Loucy (cell line): Measurements from ENCODE around the gene EFNA5.

Experiments used
- H2AFZ ChIP-seq: fragments of 200-600 bp; sonication (generic); 2 replicates; pipeline ENCODE4 v1.6.0; 2016; ENCODE audit warnings: antibody characterized with exemption, mild to moderate bottlenecking, low read length, moderate library complexity
- H3F3A ChIP-seq: fragments of 200-600 bp; 2 replicates; pipeline ENCODE4 v1.6.0; 2016; ENCODE audit warnings: antibody characterized with exemption, low read depth, mild to moderate bottlenecking
- H3K27me3 ChIP-seq: fragments of 200-600 bp; sonication (generic); 2 replicates; pipeline ENCODE4 v1.6.1; 2014; ENCODE audit warnings: low read length, mild to moderate bottlenecking; ENCODE audit not compliant: insufficient read depth, poor library complexity, severe bottlenecking
- H3K36me3 ChIP-seq: fragments of 200-600 bp; sonication (generic); 2 replicates; pipeline ENCODE4 v1.6.1; 2016; ENCODE audit warnings: low read length; ENCODE audit not compliant: insufficient read depth
- H3K4me1 ChIP-seq: fragments of 200-600 bp; sonication (generic); 2 replicates; pipeline ENCODE4 v1.5.1; 2014; ENCODE audit warnings: low read length, mild to moderate bottlenecking; ENCODE audit not compliant: insufficient read depth, poor library complexity, severe bottlenecking
- H3K4me2 ChIP-seq: fragments of 200-600 bp; sonication (generic); 2 replicates; pipeline ENCODE4 v1.6.0; 2014; ENCODE audit warnings: antibody characterized with exemption, low read length, low read depth, mild to moderate bottlenecking; ENCODE audit not compliant: poor library complexity, severe bottlenecking
- H3K4me3 ChIP-seq: fragments of 200-600 bp; sonication (generic); 2 replicates; pipeline ENCODE4 v1.5.1; 2014; ENCODE audit warnings: low read length, mild to moderate bottlenecking, mixed read lengths; ENCODE audit not compliant: poor library complexity, severe bottlenecking
- H3K79me2 ChIP-seq: fragments of 200-600 bp; sonication (generic); 2 replicates; pipeline ENCODE4 v1.6.1; 2014; ENCODE audit warnings: low read length; ENCODE audit not compliant: insufficient read depth
- H3K9ac ChIP-seq: fragments of 200-600 bp; sonication (generic); 2 replicates; pipeline ENCODE4 v1.6.0; 2014; ENCODE audit warnings: mild to moderate bottlenecking, low read depth, low read length, moderate library complexity; ENCODE audit not compliant: poor library complexity, severe bottlenecking
- H3K9me2 ChIP-seq: fragments of 200-600 bp; sonication (generic); replicated peaks from 2 replicates; pipeline ENCODE4 v1.6.1; 2016; ENCODE audit warnings: low read depth, low read length, mixed read lengths
- H3K9me3 ChIP-seq: fragments of 200-600 bp; sonication (generic); 2 replicates; pipeline ENCODE4 v1.6.1; 2014; ENCODE audit warnings: mild to moderate bottlenecking, antibody characterized with exemption, low read length, low read depth; ENCODE audit not compliant: insufficient read depth
- H4K20me1 ChIP-seq: fragments of 200-600 bp; sonication (generic); 2 replicates; pipeline ENCODE4 v1.6.0; 2014; ENCODE audit warnings: antibody characterized with exemption, low read length, mild to moderate bottlenecking; ENCODE audit not compliant: insufficient read depth, poor library complexity, severe bottlenecking
- EZH2phosphoT487 ChIP-seq: fragments of 200-600 bp; IDR thresholded peaks from 2 replicates; pipeline ENCODE4 v1.6.1; 2018; ENCODE audit warnings: antibody characterized with exemption, mild to moderate bottlenecking, moderate library complexity, borderline replicate concordance
- TF ChIP-seq, protein P1 (sequence below): fragments of 200-600 bp; sonication (generic); conservative IDR thresholded peaks from 2 replicates; pipeline ENCODE4 v1.5.1; 2014; ENCODE audit warnings: mild to moderate bottlenecking, antibody characterized with exemption, low read length

The EFNA5 gene

DNA sequence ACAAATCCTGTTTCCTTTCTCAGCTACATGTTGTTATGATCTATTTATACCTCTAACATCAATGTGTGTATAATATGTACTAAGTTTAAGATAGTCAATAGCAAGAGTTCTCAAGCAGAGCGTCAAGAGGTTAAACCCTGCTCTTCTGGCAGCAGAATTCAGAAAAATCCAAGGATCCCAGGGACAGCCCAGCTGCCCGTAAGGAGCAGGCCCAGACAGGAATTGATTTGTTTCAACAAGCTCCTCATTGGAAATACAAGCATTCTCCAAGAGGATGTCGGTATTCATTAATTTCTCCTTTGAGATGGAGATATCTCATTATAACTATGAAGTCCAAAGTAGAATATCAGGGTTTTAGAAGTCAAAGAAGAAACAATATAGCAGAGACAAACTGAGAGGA is 14.9 kb downstream of the EFNA5 start:
- Histone ChIP-seq H3K79me2 (no peaks in the 10 kb centered on the region), H3K4me2 (no peak overlapping the region)
- TF ChIP-seq, protein P1, sequence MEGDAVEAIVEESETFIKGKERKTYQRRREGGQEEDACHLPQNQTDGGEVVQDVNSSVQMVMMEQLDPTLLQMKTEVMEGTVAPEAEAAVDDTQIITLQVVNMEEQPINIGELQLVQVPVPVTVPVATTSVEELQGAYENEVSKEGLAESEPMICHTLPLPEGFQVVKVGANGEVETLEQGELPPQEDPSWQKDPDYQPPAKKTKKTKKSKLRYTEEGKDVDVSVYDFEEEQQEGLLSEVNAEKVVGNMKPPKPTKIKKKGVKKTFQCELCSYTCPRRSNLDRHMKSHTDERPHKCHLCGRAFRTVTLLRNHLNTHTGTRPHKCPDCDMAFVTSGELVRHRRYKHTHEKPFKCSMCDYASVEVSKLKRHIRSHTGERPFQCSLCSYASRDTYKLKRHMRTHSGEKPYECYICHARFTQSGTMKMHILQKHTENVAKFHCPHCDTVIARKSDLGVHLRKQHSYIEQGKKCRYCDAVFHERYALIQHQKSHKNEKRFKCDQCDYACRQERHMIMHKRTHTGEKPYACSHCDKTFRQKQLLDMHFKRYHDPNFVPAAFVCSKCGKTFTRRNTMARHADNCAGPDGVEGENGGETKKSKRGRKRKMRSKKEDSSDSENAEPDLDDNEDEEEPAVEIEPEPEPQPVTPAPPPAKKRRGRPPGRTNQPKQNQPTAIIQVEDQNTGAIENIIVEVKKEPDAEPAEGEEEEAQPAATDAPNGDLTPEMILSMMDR: no peak
- TF ChIP-seq EZH2phosphoT487: no peak

DNA sequence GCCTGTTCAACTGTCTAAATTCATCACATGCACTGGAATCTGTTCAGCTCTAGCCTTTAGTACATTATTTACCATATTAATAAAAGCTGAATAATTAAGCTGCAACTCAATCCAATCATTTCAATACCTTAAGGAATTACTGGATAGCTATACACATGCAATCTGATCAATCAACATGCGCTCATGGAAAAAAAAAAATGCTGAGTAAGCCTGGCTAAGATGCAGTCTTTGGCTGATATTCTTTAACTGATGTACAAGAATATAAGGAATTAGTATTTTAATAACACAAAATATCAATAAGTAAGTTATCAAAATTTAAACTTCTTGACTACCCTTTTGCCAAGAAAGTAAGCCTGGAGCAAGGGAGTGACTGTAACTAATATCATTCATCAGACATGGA is 15.9 kb downstream of the EFNA5 start:
- H3K9ac ChIP-seq: no peak overlapping the region
- no peaks in the 10 kb centered on the region for H3K4me1 ChIP-seq
- H3K4me2 ChIP-seq: no peak overlapping the region
- H3F3A ChIP-seq: no peaks in the 10 kb centered on the region
- H3K4me3 ChIP-seq: no peak overlapping the region
- no peaks in the 10 kb centered on the region for H3K36me3 ChIP-seq
- no peaks in the 10 kb centered on the region for H3K27me3 ChIP-seq
- no peaks in the 10 kb centered on the region for H3K9me2 ChIP-seq
- H2AFZ ChIP-seq: no peak overlapping the region
- no peak for TF ChIP-seq EZH2phosphoT487
- TF ChIP-seq, protein P1: no peak
- no peaks in the 10 kb centered on the region for H4K20me1 ChIP-seq
- no peaks in the 10 kb centered on the region for H3K9me3 ChIP-seq
- no peaks in the 10 kb centered on the region for H3K79me2 ChIP-seq

More for the DNA sequence above, 14.9 kb downstream of the EFNA5 start:
- Histone ChIP-seq H3K36me3 (no peaks in the 10 kb centered on the region), H2AFZ (no peak overlapping the region), H3K27me3 (no peaks in the 10 kb centered on the region), H3F3A (no peaks in the 10 kb centered on the region), H3K4me3 (no peak overlapping the region), H3K4me1 (no peaks in the 10 kb centered on the region), H3K9me2 (no peaks in the 10 kb centered on the region), H3K9me3 (no peaks in the 10 kb centered on the region), H4K20me1 (no peaks in the 10 kb centered on the region), H3K9ac (no peak overlapping the region)

DNA sequence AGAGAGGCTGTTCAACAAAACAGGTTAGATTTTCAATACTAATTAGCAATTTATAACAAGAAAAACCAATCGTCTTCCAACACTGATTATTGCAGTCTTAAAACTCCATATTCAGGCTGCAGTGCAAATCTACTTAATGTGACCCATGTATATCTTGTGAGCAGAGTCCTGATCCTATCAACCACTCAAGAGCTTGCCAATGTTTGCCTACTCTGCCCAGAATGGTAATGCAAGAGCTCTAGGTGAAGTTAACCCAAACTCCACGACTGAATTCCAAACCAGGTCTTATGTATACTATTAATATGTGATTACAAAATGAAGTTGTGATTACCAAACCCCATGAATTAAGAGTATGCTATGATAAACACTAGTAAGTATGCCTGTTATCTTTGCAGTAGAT is 17.1 kb downstream of the EFNA5 start:
- no peaks in the 10 kb centered on the region for H3K4me1 ChIP-seq
- no peaks in the 10 kb centered on the region for H3K9me2 ChIP-seq
- no peaks in the 10 kb centered on the region for H3K9me3 ChIP-seq
- no peak overlapping the region for H2AFZ ChIP-seq
- H3K9ac ChIP-seq: no peak overlapping the region
- H3F3A ChIP-seq: no peaks in the 10 kb centered on the region
- no peak overlapping the region for H3K4me2 ChIP-seq
- no peaks in the 10 kb centered on the region for H3K36me3 ChIP-seq
- no peak for TF ChIP-seq EZH2phosphoT487
- TF ChIP-seq, protein P1: no peak
- no peak overlapping the region for H3K4me3 ChIP-seq
- no peaks in the 10 kb centered on the region for H4K20me1 ChIP-seq
- H3K79me2 ChIP-seq: no peaks in the 10 kb centered on the region
- H3K27me3 ChIP-seq: no peaks in the 10 kb centered on the region
